CD14-positive monocyte (primary cell): ENCODE measurements around the gene SIN3A. TPM values are rescaled to one million over a fixed set of nuclear protein-coding genes. Genes with fewer than 3 reads are reported as not detected.

Source experiments
- DNase-seq, 3 donors: peaks; one replicate each; pipeline ENCODE4 v3.0.0-alpha.2; 2011 to 2022
- H2AFZ ChIP-seq: 2 replicates; pipeline ENCODE4 v1.6.0; 2012; ENCODE audit warnings: mild to moderate bottlenecking, low read depth, low read length, inconsistent platforms; ENCODE audit not compliant: insufficient read depth, poor library complexity, severe bottlenecking
- H3K27ac ChIP-seq, 2 donors: 1 replicate in 1 of 2; 2 replicates in 1 of 2; pipeline ENCODE4 v1.5.1; 2012 to 2013; ENCODE audit warnings: low read length in 2 of 2, control low read depth in 1 of 2, inconsistent platforms in 1 of 2, low read depth in 1 of 2, mild to moderate bottlenecking in 1 of 2
- H3K27me3 ChIP-seq, 2 donors: one replicate each; pipeline versions ENCODE4 v1.6.0 to v1.6.1; 2011 to 2013; ENCODE audit warnings: low read length in 2 of 2; ENCODE audit not compliant: control insufficient read depth in 2 of 2, insufficient read depth in 2 of 2
- H3K36me3 ChIP-seq, 2 donors: replicated peaks in 1 of 2; 1 replicate in 1 of 2; 2 replicates in 1 of 2; pipeline versions ENCODE4 v1.5.1 to v1.6.1; 2012 to 2013; ENCODE audit warnings: low read length in 2 of 2, control low read depth in 1 of 2, inconsistent platforms in 1 of 2, mild to moderate bottlenecking in 1 of 2; ENCODE audit not compliant: insufficient read depth in 2 of 2, control insufficient read depth in 1 of 2
- H3K4me1 ChIP-seq, 2 donors: 1 replicate in 1 of 2; 2 replicates in 1 of 2; pipeline versions ENCODE4 v1.5.1 to v1.6.1; 2012 to 2013; ENCODE audit warnings: low read length in 2 of 2, control low read depth in 1 of 2, inconsistent platforms in 1 of 2, mild to moderate bottlenecking in 1 of 2, moderate library complexity in 1 of 2; ENCODE audit not compliant: insufficient read depth in 2 of 2, control insufficient read depth in 1 of 2
- H3K4me2 ChIP-seq: replicated peaks from 2 replicates; pipeline ENCODE3; 2012; ENCODE audit warnings: low read length, moderate library complexity, mild to moderate bottlenecking; ENCODE audit not compliant: poor library complexity, severe bottlenecking; ENCODE audit errors: extremely low read depth
- H3K4me3 ChIP-seq, 3 experiments: fragments of 200-600 bp in 1 of 3; sonication (generic) in 1 of 3; replicated peaks in 1 of 3; 1 replicate in 2 of 3; 2 replicates in 1 of 3; pipeline ENCODE4 v1.5.1; 2011 to 2013; ENCODE audit warnings: low read length in 3 of 3, mild to moderate bottlenecking in 3 of 3, control low read depth in 2 of 3, low read depth in 2 of 3, inconsistent platforms in 1 of 3, moderate library complexity in 1 of 3
- H3K79me2 ChIP-seq: 2 replicates; pipeline ENCODE4 v1.6.0; 2012; ENCODE audit warnings: mild to moderate bottlenecking, control low read depth, inconsistent platforms, low read length, moderate library complexity; ENCODE audit not compliant: insufficient read depth
- H3K9ac ChIP-seq: 2 replicates; pipeline ENCODE4 v1.6.0; 2017; ENCODE audit warnings: low read length, mild to moderate bottlenecking; ENCODE audit not compliant: insufficient read depth, poor library complexity, severe bottlenecking
- H3K9me3 ChIP-seq, 2 donors: replicated peaks in 1 of 2; 1 replicate in 1 of 2; 2 replicates in 1 of 2; pipeline versions ENCODE4 v1.5.1 to v1.6.1; 2012 to 2013; ENCODE audit warnings: low read length in 2 of 2, control low read depth in 1 of 2; ENCODE audit not compliant: control insufficient read depth in 1 of 2, insufficient read depth in 1 of 2
- H4K20me1 ChIP-seq: 2 replicates; pipeline ENCODE4 v1.6.0; 2012; ENCODE audit warnings: mild to moderate bottlenecking, low read length, control low read depth, moderate library complexity; ENCODE audit not compliant: insufficient read depth
- H3K27ac Mint-ChIP-seq, 7 donors: one replicate each; pipeline ENCODE4 v1.8.0; 2020; ENCODE audit warnings: mild to moderate bottlenecking in 7 of 7, mixed read lengths in 7 of 7, moderate library complexity in 6 of 7, inconsistent platforms in 2 of 7
- H3K27me3 Mint-ChIP-seq, 3 donors: one replicate each; pipeline ENCODE4 v1.8.0; 2021 to 2022; ENCODE audit warnings: low read depth in 3 of 3, mild to moderate bottlenecking in 3 of 3, mixed read lengths in 3 of 3, moderate library complexity in 3 of 3, inconsistent platforms in 1 of 3
- H3K36me3 Mint-ChIP-seq, 2 donors: one replicate each; pipeline ENCODE4 v1.8.0; 2020; ENCODE audit warnings: mixed read lengths in 2 of 2, inconsistent platforms in 1 of 2, mild to moderate bottlenecking in 1 of 2
- H3K4me1 Mint-ChIP-seq: one replicate; pipeline ENCODE4 v1.8.0; 2020; ENCODE audit warnings: mild to moderate bottlenecking, mixed read lengths
- H3K4me3 Mint-ChIP-seq, 2 donors: one replicate each; pipeline ENCODE4 v1.8.0; 2020; ENCODE audit warnings: mild to moderate bottlenecking in 2 of 2, mixed read lengths in 2 of 2, moderate library complexity in 1 of 2
- H3K9me3 Mint-ChIP-seq, 7 donors: one replicate each; pipeline ENCODE4 v1.8.0; 2020 to 2022; ENCODE audit warnings: mixed read lengths in 7 of 7, mild to moderate bottlenecking in 6 of 7, moderate library complexity in 6 of 7, inconsistent platforms in 2 of 7
- CTCF ChIP-seq: fragments of 200-600 bp; IDR thresholded peaks from one replicate; pipeline ENCODE4 v1.8.0; 2022; ENCODE audit warnings: antibody characterized with exemption, mild to moderate bottlenecking
- WGBS: methylation state at CpG from one replicate; pipeline ENCODE4 v1.1.5; 2013; ENCODE audit warnings: missing lambda C conversion rate; ENCODE audit not compliant: insufficient coverage; 5-methylcytosine and 5-hydroxymethylcytosine counted together
- intact Hi-C, 2 donors: fragments of 100-400 bp; cut with micrococcal nuclease; formaldehyde crosslinking; loops; one replicate each; pipeline versions ENCODE4 v1.15.0 to v1.15.1; 2023
- polyA plus RNA-seq, 3 donors: library from polyadenylated mRNA; depleted of rRNA in 1 of 3; unstranded in 2 of 3; stranded (reverse) in 1 of 3; fragments of 300-500 nt in 2 of 3; fragments of >200 nt in 1 of 3; fragmentation: Illumina TruSeq in 2 of 3; gene quantifications; 1 replicate in 2 of 3; 2 replicates in 1 of 3; pipeline ENCODE4 v1.2.3, GENCODE V29; 2012 to 2021

Gene SIN3A
- polyA plus RNA-seq, 3 donors = 2.3 to 20.7 (median 7.9) TPM

- H3K4me3 Mint-ChIP-seq = peak overlapping the region; percentile 86 to 92
- peak overlapping the region; percentile 64 for H2AFZ ChIP-seq
- peak overlapping the region; percentile 51 to 95 (median 72) for H3K4me3 ChIP-seq
- H3K4me1 ChIP-seq = peaks cover 41 to 52% of the 10 kb centered on the region in 2 donors
- peaks cover 29% of the 10 kb centered on the region for H4K20me1 ChIP-seq
- intact Hi-C loops = loop anchor here (5.0 to 10.0 kb wide), 6 partner anchors 86 to 908 kb away; partner anchors contain the start of genes ARID3B (in 1 of the 2), COX5A (in 1 of the 2), IMP3 (in 1 of the 2) and MAN2C1 (in 1 of the 2)
- no peaks in the 10 kb centered on the region for H3K27me3 ChIP-seq
- H3K9me3 ChIP-seq = no peaks in the 10 kb centered on the region
- H3K4me2 ChIP-seq = peak overlapping the region; percentile 96
- peaks cover 0 to 2% (median 0%) of the 10 kb centered on the region in 3 donors for H3K27me3 Mint-ChIP-seq
- peak overlapping the region; percentile 63 for H3K9ac ChIP-seq
- H3K36me3 Mint-ChIP-seq = no peaks in the 10 kb centered on the region
- WGBS = 0% methylated on average over 38 of the region's 38 CpGs
- peaks cover 44% of the 10 kb centered on the region for H3K79me2 ChIP-seq
- TF ChIP-seq CTCF = no peak
- DNase-seq = peak in 2 of 3 donors; percentile 8 to 37
- H3K27ac ChIP-seq = peak overlapping the region; percentile 80 to 91
- H3K36me3 ChIP-seq = no peaks in the 10 kb centered on the region
- H3K9me3 Mint-ChIP-seq = no peaks in the 10 kb centered on the region
- H3K4me1 Mint-ChIP-seq = peaks cover 44% of the 10 kb centered on the region
- peak overlapping the region; percentile 94 to 99 (median 97) for H3K27ac Mint-ChIP-seq
Measured at GRCh38 chr15:75452865-75453702, 1.6 kb upstream of the SIN3A start.

GRCh38 chr15:75452364-75452864 is 924 bp upstream of the SIN3A start:
- Histone ChIP-seq H3K4me3 (peak overlapping the region; percentile 51 to 95 (median 72)), H3K79me2 (peaks cover 51% of the 10 kb centered on the region), H2AFZ (peak overlapping the region; percentile 64), H3K27ac (peak overlapping the region; percentile 80 to 91), H4K20me1 (peaks cover 36% of the 10 kb centered on the region), H3K36me3 (peaks cover 0 to 3% of the 10 kb centered on the region in 2 donors), H3K9me3 (no peaks in the 10 kb centered on the region), H3K4me2 (peak overlapping the region; percentile 96), H3K4me1 (peaks cover 46 to 58% of the 10 kb centered on the region in 2 donors), H3K9ac (peak overlapping the region; percentile 63), H3K27me3 (no peaks in the 10 kb centered on the region)
- Mint-ChIP-seq H3K4me3 (peak overlapping the region; percentile 86 to 92), H3K36me3 (no peaks in the 10 kb centered on the region), H3K4me1 (peaks cover 50% of the 10 kb centered on the region), H3K27ac (peak overlapping the region; percentile 94 to 99 (median 97)), H3K9me3 (no peaks in the 10 kb centered on the region), H3K27me3 (peaks cover 0 to 2% (median 0%) of the 10 kb centered on the region in 3 donors)
- WGBS = 0% methylated on average over 12 of the region's 16 CpGs
- intact Hi-C loops = loop anchor here (5.0 to 10.0 kb wide), 6 partner anchors 85 to 908 kb away; partner anchors contain the start of genes ARID3B (in 1 of the 2), COX5A (in 1 of the 2), IMP3 (in 1 of the 2) and MAN2C1 (in 1 of the 2)
- DNase-seq = peak; percentile 77 to 80 (median 77)
- no peak for TF ChIP-seq CTCF
